Glomerular visceral epithelial cell (primary cell): ENCODE data around the gene SEMA4C.
"Not testable (repeated sequence)": the region's sequence is repeated elsewhere in the genome, so short reads cannot be mapped to it uniquely, and the experiment has no call there.

Experiments used
- DNase-seq: peaks from one replicate; pipeline ENCODE4 v3.0.0-alpha.2; 2016; ENCODE audit errors: extremely low spot score

Gene SEMA4C

DNA sequence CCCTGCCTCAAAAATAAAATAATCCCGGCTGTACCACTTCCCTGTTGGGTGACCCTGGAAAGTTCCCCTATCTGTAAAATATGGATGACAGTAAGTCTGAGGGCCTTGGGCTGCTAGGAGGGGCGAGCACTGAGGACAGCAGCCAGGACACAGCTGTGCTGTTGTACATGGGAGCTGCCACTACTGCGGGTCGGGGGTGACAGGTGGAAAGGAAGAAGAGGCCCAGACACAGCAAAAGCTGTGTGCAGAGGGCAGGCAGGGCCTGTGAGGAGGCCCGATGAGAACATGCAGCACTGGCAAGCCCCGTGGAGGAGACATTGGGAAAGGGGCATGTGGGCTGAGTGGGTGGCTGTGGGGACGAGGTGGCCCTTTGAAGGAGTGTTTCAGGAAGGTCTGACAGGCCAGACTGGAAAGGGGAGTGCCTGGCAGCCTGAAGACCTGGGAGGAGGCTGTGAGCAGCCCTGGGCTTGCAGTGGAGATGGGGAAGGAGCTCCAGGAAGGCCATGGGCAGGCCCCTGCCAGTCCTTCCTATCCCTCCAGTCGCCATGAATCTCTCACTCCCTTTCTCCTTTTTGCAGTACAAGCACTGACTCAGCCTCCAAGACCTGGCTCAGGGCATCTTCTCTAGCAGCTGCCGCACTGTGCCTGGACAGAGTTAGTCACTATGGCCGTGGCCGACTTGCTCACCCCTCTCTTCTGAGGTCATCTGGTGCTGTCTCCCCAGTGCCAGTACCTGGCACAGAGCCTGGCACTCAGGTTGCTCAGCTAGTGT, 28.9 kb upstream of the SEMA4C start:
- DNase-seq = peak; percentile 65

DNA sequence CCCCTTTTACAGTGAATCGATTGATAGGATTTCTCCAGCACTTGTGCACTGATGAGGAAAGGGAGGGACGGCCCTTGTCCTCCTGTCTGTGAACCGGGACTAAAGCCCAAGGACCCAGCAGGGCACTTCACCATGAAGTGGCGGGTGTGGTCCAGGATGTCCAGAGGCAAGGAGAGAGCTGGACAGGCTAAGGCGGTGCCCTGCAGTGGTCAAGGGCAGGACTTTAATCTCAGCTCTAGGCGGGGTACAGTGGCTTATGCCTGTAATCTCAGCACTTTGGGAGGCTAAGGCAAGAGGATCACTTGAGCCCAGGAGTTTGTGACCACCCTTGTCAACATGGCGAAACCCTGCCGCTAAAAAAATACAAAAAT, 28.2 kb upstream of the SEMA4C start:
- no peak for DNase-seq

DNA sequence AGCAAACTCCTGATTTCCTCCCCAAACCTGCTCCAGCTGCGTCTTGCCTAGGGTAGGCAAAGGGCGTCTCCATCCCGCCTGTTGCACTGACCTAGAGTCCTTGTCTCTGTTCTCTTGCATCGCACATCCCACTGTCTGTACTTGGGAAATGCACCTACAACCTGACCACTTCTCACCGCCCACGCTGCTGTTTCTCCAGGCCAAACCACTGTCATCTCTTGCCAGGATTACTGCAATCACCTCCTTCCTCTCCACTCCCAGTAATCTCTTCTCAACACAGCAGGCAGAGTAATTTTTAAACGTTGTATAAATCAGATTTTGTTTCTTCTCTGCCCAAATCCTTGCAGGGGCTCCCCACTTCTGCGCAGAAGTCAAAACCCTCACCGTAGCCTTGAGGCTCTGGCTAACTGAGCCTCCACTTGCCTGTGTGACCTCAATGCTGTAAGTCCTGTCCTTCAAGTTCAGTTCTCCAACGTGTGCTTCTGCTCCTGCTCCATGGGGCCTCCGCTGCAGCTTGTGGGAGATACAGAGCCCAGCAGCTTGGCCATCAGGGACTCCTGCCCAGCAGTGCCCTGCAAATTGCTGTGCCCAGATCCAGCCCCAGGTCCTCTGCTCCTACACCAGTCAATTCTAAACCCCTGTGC, 27.7 kb upstream of the SEMA4C start:
- DNase-seq = no peak

DNA sequence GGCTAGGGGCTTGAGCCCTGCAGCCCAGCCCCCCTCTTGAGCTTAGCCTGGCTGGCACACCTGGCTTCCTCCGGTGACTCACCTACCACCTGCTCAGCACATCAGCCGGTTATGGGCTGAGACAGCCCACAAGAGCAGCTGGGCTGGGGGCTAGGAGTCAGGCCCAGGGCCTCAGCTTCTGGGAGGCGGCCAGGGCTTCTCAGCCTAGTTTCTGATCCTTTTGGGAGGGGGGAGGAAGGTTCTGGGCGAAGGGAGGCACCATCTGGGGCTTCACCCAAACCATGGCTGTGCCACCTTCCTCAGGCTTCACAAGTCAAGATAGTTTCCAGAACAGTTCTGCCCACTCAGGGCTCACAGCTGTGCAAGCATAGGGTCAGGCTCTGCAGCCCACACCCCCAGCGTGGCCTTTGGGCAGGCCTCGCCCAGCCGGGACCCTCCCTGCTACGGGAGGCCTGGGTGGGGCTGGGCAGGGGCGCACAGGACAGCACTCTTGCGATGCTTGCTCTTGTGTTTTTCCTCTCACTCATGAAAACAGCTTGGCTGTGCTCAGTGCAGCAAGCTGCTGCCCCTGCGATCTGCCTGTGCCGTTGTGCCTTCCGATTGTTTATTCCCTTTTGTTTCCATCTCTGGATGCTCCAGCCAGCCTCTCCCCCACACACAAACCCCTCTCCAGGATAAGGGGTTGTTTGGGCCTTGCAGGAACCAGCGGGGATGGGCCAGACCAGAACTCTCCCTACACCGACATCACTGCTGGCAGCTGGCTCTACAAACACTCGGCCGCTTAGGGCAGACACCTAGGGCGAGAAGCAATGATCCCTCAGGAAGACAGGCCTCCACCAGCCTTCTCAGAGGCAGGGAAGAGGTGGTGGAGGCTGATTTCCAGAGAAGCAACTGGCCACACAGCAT, 26.1 kb upstream of the SEMA4C start:
- DNase-seq = no peak

DNA sequence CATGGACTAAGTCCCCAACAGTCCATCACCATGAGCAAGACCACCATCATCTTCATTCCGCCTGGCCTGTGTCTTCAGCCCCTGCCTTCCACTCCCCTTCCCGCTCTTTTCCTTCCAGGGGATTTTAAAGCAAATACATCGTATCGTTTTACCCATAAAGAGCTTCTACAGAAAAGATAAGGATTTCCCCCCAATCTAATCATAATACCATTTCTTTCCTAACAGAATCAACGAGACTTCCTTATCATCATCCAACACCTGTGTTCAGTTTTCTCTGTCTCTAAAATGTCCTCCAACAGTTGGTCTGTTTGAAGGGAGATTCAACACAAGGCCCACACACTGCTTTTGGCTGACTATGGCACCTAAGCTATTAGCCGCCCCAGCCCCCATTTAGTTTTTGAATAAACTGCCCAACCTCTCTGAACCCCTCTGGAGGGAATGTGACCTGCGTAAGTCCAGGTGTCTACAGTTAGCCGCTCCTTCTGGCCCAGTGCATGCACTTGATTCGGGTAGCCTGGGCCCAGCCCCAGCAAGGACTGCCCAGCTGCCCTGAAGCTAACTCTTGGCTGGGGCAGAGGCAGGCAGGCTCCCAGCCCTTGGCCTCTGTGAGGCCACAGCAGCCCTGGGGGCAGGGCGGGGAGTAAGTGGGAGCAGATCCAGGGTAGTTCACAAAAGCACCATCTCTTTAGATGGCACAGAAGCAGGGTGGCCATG, 25.3 kb upstream of the SEMA4C start:
- no peak for DNase-seq

DNA sequence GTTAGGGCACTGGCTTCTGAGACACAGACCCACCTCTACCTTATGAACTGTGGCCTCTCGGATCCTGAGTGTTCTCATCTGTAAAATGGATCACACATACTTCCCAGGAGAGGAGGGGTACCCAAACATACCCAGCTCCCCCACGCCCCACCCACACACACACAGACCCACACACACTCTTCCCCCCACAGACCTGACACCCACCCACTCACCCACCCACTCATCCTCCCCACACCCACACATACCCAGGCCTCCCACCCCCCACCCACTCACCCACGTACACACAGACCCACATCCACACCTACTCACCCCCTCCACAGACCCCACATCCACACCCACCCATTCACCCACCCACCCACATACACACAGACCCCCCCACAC, 24.3 kb upstream of the SEMA4C start:
- no peak for DNase-seq

DNA sequence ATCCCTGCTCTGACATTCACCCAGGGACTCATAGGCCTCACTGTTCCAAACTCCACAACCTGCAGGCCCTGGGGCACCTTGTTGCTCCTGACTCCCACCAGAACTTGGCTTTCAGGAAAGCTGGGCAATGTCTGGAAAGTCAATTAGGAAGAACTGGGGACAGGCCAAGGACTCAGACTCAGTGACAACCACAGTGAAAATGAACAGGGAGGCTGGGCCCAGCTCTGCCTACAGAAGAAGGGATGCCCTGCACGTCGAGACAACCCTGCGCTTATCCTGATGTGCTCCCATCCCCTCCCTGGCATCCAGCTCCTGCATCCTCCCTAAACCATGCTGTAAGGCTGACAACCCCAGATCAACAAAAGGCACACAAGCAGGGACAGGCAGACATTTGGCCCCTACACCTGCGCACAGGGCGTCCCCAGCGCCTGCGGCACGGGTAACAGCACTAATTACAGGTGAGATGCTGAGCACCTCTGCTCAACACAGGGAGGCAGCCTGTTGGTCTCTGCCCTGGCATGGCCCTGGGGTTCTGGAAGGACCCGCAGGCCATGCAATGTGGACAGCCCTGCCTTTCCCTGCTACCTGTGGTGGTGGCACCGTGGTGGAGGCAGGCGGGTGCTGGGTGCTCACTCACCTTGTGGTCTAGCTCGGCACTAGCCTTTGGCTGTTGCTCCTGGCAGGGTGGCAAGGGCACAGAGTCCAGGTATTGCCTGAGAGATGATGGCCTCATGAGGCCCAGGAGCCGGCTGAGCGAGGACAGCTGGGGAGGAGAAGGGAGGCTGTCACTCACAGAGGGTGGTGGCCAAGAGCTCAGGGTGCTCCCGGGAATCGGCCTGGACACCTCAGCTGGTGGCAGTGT, 23.6 kb upstream of the SEMA4C start:
- DNase-seq = no peak

DNA sequence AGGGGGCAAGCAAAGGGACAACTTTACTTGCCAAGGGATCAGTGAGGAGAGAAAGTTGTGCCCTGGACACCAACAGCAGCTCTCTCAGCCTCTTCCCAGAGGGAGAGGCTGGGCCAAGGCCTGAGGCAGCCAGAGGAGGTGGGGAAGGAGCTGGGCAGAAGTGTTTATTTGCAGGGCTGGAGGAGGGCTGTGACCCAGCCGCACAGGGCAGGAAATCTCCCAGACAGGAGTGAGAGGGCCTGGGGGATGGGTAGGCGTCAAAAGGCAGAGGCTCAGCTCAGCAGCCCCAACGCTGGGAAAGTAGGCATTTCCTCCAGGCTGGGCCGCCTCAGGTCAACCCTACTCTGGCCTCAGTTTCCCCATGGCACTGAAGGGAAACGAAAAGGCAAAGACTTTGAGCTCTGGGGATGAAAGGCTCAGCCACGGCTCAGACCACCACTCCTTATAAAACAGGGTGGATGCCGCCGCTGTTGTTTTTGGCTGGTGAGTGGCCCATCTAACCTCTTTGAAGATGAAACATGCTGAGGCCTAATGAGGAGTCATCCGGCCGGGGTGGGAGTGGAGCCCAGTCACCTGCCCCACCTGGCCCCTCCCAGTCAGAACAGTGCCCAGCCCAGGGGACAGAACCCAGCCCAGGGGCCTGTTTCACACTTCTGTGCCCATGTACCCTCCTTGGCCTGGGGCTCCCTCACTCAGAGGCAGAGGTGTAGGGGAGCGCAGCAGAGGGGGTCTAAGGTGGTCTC, 21.9 kb upstream of the SEMA4C start:
- peak; percentile 31 for DNase-seq

DNA sequence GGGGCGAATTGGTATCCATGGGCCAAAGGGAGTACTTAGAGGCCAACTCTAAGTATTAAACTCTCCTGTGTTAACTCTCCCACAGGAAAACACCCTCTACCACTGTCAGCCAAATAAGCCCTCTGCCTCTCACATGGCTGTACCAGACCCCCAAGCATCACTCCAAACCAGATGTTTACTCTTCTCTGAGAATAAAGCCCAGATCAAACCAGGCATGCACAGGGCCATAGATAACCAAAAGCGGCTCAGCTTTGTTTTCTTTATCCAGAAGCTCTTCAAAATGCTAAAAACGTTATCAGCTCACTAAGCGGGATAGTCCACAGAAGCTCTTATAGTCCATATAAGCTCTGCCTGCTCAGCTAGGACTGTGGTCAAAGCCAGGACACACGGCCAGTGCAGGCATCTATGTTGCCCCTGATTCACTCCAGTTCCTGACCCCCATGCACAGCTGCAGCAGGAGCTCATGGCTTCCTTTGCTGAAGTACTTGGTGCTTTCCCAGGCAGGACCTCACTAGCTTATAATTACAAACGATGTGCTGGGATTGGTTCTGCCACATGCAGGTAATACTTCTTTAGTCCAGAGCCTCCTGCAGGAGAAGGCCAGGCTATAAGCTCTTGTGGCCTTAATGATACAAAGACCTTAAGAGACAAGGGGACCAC, 21.0 kb upstream of the SEMA4C start:
- DNase-seq = no peak

DNA sequence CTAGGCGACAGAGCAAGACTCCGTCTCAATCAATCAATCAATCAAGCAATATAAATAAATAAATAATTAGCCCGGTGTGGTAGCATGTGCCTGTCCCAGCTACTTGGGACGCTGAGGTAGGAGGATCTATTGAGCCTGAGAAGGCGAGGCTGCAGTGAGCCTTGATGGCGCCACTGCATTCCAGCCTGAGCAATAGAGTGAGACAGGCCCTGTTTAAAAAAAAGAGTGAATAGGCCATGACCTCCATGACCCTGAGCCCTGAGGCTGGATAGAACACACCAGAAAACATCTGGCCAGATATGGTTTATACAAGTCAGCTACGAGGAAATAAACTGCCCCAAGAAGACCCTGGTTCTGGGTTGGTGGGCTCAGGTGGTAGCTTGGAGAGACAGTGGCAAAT, 20.4 kb upstream of the SEMA4C start:
- no peak for DNase-seq

DNA sequence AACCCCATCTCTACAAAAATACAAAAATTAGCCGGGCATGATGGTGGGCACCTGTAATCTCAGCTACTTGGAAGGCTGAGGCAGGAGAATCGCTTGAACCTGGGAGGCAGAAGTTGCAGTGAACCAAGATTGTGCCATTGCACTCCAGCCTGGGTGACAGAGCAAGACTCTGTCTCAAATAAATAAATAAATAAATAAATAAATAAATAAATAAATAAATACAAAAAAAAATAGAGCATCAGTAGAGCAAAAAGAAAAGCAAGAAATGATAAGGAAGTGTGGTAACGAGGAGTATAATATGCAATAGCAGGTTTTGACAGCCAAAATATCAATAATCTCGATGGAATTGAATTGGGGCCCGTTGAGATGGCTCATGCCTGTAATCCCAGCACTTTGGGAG, 19.6 kb upstream of the SEMA4C start:
- not testable (repeated sequence) for DNase-seq

DNA sequence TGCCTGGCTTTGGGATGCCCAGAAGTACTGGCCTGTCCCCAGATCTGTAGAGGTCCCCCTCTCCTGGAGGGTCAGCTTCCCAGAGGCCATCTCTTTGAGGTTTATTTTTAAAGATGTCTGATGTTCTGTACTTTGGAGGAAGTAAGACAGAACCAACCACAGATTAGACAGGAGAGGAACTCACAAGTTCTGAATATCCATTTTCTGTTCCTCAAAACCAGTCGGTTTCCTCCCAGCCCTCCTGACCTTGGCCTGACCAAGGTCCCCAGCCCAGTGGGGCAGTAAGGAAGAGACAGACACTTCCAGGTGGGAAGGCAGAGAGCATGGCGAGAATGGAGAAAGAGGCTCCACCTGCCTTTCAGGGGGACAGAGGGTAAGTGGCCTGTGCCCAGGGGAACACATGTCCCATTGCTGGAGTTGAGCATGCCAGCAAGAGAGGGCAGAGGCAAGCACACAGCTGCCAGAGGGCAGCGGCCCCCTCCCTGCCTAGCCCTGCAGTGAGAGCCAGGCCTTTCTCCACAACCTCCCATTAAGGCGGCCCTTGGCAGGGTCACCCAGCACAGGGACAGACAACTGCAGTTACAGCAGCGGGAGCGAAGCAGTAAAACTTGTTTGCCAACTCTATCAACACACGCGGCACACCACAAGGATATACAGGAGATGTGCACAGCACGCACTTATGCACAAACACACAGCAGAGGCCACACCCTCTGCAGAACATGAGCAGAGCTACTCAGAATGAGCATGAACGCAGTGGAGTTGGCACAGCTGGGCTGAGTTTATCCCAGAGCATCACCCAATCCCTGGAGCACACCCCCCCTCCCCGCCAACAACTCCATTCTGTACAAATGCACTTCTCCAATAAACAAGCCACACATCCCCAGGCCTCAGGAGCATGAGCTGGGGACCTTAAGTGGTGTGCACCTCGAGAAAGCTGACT, 18.5 kb upstream of the SEMA4C start:
- no peak for DNase-seq

DNA sequence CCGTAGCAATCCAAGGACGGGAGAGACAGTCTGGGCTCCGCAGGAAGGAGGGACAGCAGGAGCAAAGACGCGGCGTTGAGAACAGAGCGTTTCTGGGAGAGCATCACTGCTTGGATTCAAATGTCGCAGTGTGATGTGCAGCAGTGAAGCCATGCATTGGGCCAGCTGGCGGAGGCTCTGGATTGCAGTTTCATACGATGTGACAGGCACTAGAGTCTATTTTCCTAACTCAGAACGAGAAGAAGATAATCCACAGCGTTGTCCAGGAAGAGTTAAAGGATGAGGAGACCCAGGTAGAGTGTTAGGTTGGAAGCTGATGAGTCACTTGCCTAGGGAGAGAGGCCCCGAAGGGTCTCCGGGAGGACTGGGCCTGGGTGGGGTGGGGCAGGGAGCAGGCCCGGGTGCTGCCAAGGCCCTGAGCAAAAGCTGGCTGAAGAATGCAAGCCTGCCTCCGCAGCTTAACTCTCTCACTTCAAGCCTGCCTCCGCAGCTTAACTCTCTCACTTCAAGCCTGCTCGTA, 17.7 kb upstream of the SEMA4C start:
- DNase-seq = no peak

DNA sequence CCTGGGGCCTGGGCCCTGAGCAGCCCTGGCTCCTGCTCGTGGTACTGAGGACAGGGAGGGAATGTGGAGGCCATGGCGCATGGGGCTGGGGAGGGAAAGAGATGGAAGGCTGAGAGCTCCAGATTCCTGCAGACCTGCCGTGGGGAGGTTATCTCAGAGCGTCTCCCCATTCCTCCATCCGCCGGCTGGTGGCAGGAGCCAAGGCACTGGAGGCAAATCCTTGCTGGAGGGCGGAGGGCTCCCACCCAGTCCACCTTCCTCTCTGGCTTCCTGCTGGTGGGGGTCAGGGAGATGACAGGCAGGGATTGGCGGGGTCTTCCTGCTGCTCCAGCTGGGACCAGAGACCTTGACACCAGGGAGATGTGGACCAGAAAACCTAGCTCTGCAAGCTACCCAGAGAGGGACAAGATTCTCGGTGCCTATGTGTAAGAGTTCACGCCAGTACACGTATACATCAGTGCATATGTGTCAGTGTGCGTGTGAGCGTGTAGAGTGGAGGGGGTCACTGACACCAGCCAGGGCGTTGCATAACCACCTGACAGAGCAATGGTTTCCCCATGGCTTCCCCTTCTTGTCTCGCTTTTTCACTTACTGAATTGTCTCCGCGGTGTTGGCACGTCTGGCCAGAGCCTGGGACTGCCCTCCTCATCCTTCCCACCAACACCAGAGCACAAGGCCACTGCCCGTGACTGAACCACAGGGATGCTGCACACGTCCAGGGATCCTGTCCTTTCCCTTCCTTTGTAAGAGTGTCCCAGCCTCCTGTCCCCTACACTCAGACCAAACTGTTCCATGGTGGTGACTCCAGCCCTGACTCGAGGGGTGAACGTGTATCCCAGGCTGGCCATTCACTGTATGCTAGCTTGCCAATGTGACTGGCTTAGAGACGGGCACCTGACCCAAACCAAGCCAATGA, 15.8 kb upstream of the SEMA4C start:
- DNase-seq = no peak

DNA sequence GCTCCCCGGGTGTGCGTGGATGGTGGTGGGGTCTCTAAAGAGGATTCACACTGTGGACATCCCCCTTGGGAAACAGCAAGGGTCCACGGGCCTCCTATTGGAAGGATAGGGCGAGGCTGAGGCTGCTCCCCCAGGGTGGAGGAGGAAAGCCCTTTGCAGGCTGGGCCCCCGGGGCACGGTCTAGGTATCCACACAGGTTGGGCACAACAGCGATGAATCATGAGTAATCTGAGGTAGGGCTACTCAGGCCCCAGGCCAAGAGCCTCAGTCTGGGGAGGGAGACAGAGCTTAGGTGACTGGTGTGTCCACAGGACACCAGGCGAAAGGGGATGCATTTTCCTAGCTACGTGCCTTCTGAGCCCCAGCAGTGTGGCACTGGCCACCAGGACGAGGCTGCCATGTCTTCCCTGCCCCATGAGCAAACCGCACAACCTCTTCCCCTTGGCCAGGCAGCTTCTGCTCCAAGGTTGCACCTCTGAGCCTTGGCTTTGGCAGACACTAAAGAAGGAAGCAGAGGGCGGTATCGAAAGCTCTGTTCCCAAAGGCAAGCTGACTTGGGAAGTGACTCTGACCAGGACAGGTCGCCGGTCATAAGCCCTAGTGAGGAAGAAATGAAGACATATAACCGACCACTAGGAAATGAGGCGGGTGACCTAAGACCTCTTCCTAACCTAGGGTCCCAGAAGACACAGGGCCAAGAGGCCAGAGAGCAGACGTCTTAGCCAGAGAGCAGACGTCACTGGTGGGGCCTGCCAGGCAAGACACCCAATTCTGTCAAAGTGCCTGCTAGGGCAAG, 14.6 kb upstream of the SEMA4C start:
- DNase-seq = no peak

DNA sequence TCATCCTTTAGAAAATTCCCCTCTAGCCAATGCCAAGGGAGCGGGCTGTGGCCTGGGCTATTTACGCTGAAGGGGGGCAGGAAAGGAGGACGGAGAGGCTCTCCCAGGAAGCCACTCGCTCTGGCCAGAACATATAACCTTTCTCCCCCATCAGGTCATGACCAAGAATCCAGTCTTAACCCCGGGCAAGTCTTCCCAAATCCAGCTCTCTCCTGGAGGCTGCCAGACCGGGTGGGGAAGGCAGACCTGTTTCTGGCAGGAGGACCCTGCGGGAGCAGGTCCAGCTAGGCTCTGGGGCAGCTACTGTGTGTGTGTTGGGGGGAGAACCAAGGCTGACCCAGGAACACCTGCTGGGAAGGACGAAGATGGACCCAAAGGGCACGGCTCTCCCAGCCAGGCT, 13.4 kb upstream of the SEMA4C start:
- DNase-seq = no peak

DNA sequence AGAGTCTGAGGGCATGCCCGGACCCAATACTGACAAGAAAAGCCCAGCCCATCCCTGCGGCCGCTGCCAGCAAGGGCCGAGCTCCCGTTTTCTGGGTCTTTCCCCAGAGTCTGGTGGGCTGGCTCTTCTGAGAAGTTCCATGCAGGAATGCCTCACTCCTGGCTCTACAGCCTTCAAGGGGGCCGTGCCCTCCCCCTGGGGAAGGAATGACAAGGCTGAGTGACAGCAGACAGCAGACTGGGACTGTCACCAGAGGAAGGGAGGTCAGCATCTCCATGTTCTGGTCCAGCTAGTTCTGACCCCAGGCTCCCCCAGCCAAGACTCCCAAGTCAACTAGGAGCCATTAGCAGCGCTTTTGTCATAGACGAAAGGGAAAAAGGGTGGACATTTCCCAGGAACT, 13.0 kb upstream of the SEMA4C start:
- DNase-seq = no peak
